Measurements from ENCODE around the gene ADGRA3. TPM values are rescaled to one million over a fixed set of nuclear protein-coding genes. Genes with fewer than 3 reads are reported as not detected.
A peak's percentile ranks its signal among the peaks of the same experiment; 100 is the strongest.

Gene ADGRA3
- total and polyA plus RNA-seq, 2 of the 13 experiments (the other 11 are each of a cell fraction or from before 2014, with no cell fraction given): 32.2 to 40.8 TPM

- Histone ChIP-seq H2AFZ (ENCODE audit: low read length) (no peak overlapping the region), H4K20me1 (ENCODE audit: insufficient read depth, low read length) (peaks cover 5% of the 10 kb centered on the region; the same call in 1 of the 2 replicates), H3K27me3 (ENCODE audit: control insufficient read depth in 1 of 2, insufficient read depth in 2 of 2, low read length in 2 of 2) (no peaks in the 10 kb centered on the region), H3K27ac (ENCODE audit: extremely low read length, insufficient read depth, low read length) (peak overlapping the region; percentile 55), H3K36me3 (replicated peaks in 1 of 2; ENCODE audit: control insufficient read depth in 1 of 2, insufficient read depth in 2 of 2, low read length in 2 of 2) (no peaks in the 10 kb centered on the region), H3K4me2 (ENCODE audit: low read depth, low read length) (no peak overlapping the region), H3K4me3 (replicated peaks in 1 of 3; ENCODE audit: insufficient read depth in 1 of 3, low read depth in 2 of 3, low read length in 3 of 3) (no peak overlapping the region), H3K4me1 (ENCODE audit: insufficient read depth, low read length) (peaks cover 71% of the 10 kb centered on the region), H3K79me2 (ENCODE audit: insufficient read depth, low read length) (peaks cover 91% of the 10 kb centered on the region), H3K9ac (ENCODE audit: insufficient read depth, low read depth, low read length) (no peak overlapping the region), H3K9me3 (ENCODE audit: low read length) (no peaks in the 10 kb centered on the region)
- WGBS (ENCODE audit: low lambda C conversion rate): 88% methylated on average over 1 of the region's 1 CpG
- CTCF ChIA-PET (ENCODE audit: low intra/inter-chr PET ratio, low total read pairs): no interaction called here
- in situ Hi-C loops (cut with HindIII; ENCODE audit: extremely low pct_ligation_motif_present, low pct_unique_long_range_greater_than_20kb): no loop called here
- POLR2A ChIA-PET: interaction anchor here (1.0 kb wide), 1 partner anchor 27 kb away, joined by 3 read pairs; no protein-coding TSS in a partner anchor
- FAIRE-seq (no peak), DNase-seq (ENCODE audit: low spot score) (no peak), ATAC-seq (no peak)
- TF ChIP-seq MEIS1 (CRISPR knock-in tag; IDR thresholded peaks at IDR 0.05; ENCODE audit: borderline replicate concordance) (no peak), RBM22 (optimal IDR thresholded peaks at IDR 0.05; ENCODE audit: low read length) (no peak), ZBTB14 (CRISPR knock-in tag; IDR thresholded peaks at IDR 0.05) (no peak), ZNF441 (CRISPR knock-in tag; IDR thresholded peaks at IDR 0.05; ENCODE audit: borderline replicate concordance) (no peak), FOXK1 (CRISPR knock-in tag; IDR thresholded peaks at IDR 0.05; ENCODE audit: borderline replicate concordance, low read depth) (no peak), THAP11 (CRISPR knock-in tag; IDR thresholded peaks at IDR 0.05) (no peak), ZNF652 (CRISPR knock-in tag; IDR thresholded peaks at IDR 0.05; ENCODE audit: borderline replicate concordance, low read depth) (no peak), MAZ (IDR thresholded peaks at IDR 0.05; ENCODE audit: borderline replicate concordance, low read depth, low read length) (no peak), MAZ (CRISPR knock-in tag; IDR thresholded peaks at IDR 0.05; ENCODE audit: low read depth) (no peak), BRCA1 (CRISPR knock-in tag; IDR thresholded peaks at IDR 0.05) (no peak), AFF4 (CRISPR knock-in tag; IDR thresholded peaks at IDR 0.05) (no peak)
- no TSS peak for BruUV-seq (replicated peaks)
- intact Hi-C loops (cut with micrococcal nuclease; ENCODE audit: unreplicated experiment): no loop called here
Measured at GRCh38 chr4:22488106-22488505, 27.8 kb downstream of the ADGRA3 start.
